Activated CD8-positive, alpha-beta T cell treated with anti-CD3 and anti-CD28 coated beads for 36 hours (primary cell): ENCODE data around the gene PKMYT1. TPM values are rescaled to one million over a fixed set of nuclear protein-coding genes. Genes with fewer than 3 reads are reported as not detected.

Experiments
- ATAC-seq: fragments of 200-7000 bp; cut with Tn5 transposase; one replicate; pipeline ENCODE4 v1.10.0; 2021; ENCODE audit warnings: mild to moderate bottlenecking, moderate library complexity
- CTCF ChIA-PET: fragments of 350-600 bp; sonication (Branson Sonifier 250); formaldehyde crosslinking; loops from one replicate; lab custom pipeline; 2021; ENCODE audit warnings: antibody characterized with exemption; lab: Charles Lee
- POLR2A ChIA-PET: fragments of 350-600 bp; sonication (Branson Sonifier 250); formaldehyde crosslinking; loops from one replicate; lab custom pipeline; 2021; ENCODE audit warnings: antibody characterized with exemption; lab: Charles Lee
- DNase-seq: peaks from one replicate; pipeline ENCODE4 v3.0.0-alpha.2; 2020
- H3K27ac Mint-ChIP-seq: one replicate; pipeline ENCODE4 v1.8.0; 2021; ENCODE audit warnings: mild to moderate bottlenecking, mixed read lengths
- H3K27me3 Mint-ChIP-seq: one replicate; pipeline ENCODE4 v1.8.0; 2021; ENCODE audit warnings: mixed read lengths
- H3K36me3 Mint-ChIP-seq: one replicate; pipeline ENCODE4 v1.8.0; 2021; ENCODE audit warnings: low read depth, mixed read lengths
- H3K4me1 Mint-ChIP-seq: one replicate; pipeline ENCODE4 v1.8.0; 2021; ENCODE audit warnings: low read depth, mixed read lengths
- H3K4me3 Mint-ChIP-seq: one replicate; pipeline ENCODE4 v1.8.0; 2021; ENCODE audit warnings: mild to moderate bottlenecking, moderate library complexity, mixed read lengths
- H3K9me3 Mint-ChIP-seq: one replicate; pipeline ENCODE4 v1.8.0; 2021; ENCODE audit warnings: mixed read lengths
- intact Hi-C: fragments of 100-400 bp; cut with micrococcal nuclease; formaldehyde crosslinking; loops from one replicate; pipeline ENCODE4 v1.10.0; 2022
- total RNA-seq, 2 experiments: library from RNA; stranded (reverse); gene quantifications; one replicate each; pipeline ENCODE4 v1.2.3, GENCODE V29; 2021
- TF ChIP-seq, protein P1 (sequence below): fragments of 200-600 bp; IDR thresholded peaks from one replicate; pipeline ENCODE4 v1.8.0; 2022; ENCODE audit warnings: antibody characterized with exemption, mild to moderate bottlenecking

The PKMYT1 gene
- total RNA-seq, 2 experiments from 2014 or later: 121 to 123 TPM

DNA sequence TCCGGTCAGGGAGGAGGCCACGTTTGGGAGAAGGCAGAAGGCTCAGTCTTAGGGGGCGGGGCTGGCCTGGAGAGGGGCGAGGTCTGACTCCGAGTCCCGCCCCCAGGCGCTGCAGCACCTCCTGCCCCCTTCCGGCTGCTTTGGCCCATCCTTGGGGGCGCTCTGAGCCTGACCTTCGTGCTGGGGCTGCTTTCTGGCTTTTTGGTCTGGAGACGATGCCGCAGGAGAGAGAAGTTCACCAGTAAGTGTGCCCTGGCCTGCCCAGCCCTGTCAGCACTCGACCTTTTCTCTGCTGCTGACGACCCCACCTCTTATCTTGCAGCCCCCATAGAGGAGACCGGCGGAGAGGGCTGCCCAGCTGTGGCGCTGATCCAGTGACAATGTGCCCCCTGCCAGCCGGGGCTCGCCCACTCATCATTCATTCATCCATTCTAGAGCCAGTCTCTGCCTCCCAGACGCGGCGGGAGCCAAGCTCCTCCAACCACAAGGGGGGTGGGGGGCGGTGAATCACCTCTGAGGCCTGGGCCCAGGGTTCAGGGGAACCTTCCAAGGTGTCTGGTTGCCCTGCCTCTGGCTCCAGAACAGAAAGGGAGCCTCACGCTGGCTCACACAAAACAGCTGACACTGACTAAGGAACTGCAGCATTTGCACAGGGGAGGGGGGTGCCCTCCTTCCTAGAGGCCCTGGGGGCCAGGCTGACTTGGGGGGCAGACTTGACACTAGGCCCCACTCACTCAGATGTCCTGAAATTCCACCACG, 41.4 kb upstream of the PKMYT1 start:
- Mint-ChIP-seq H3K27me3 (peaks cover 4% of the 10 kb centered on the region), H3K36me3 (peaks cover 9% of the 10 kb centered on the region), H3K4me3 (peak overlapping the region; percentile 77), H3K4me1 (peaks cover 44% of the 10 kb centered on the region), H3K9me3 (no peaks in the 10 kb centered on the region), H3K27ac (peak overlapping the region; percentile 97)
- ATAC-seq: peak; percentile 42
- peak; percentile 94 for DNase-seq
- ChIA-PET CTCF (interaction anchor here (0.8 to 10.5 kb wide), 7 partner anchors 9 to 108 kb away, joined by 3 to 135 read pairs (median 6); no protein-coding TSS in a partner anchor), POLR2A (interaction anchor here (0.7 to 2.1 kb wide), 4 partner anchors 9 to 104 kb away, joined by 3 to 6 read pairs (median 4); partner anchors contain the start of gene PKMYT1)
- intact Hi-C loops: no loop called here
- TF ChIP-seq, protein P1, sequence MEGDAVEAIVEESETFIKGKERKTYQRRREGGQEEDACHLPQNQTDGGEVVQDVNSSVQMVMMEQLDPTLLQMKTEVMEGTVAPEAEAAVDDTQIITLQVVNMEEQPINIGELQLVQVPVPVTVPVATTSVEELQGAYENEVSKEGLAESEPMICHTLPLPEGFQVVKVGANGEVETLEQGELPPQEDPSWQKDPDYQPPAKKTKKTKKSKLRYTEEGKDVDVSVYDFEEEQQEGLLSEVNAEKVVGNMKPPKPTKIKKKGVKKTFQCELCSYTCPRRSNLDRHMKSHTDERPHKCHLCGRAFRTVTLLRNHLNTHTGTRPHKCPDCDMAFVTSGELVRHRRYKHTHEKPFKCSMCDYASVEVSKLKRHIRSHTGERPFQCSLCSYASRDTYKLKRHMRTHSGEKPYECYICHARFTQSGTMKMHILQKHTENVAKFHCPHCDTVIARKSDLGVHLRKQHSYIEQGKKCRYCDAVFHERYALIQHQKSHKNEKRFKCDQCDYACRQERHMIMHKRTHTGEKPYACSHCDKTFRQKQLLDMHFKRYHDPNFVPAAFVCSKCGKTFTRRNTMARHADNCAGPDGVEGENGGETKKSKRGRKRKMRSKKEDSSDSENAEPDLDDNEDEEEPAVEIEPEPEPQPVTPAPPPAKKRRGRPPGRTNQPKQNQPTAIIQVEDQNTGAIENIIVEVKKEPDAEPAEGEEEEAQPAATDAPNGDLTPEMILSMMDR: peak; percentile 42

DNA sequence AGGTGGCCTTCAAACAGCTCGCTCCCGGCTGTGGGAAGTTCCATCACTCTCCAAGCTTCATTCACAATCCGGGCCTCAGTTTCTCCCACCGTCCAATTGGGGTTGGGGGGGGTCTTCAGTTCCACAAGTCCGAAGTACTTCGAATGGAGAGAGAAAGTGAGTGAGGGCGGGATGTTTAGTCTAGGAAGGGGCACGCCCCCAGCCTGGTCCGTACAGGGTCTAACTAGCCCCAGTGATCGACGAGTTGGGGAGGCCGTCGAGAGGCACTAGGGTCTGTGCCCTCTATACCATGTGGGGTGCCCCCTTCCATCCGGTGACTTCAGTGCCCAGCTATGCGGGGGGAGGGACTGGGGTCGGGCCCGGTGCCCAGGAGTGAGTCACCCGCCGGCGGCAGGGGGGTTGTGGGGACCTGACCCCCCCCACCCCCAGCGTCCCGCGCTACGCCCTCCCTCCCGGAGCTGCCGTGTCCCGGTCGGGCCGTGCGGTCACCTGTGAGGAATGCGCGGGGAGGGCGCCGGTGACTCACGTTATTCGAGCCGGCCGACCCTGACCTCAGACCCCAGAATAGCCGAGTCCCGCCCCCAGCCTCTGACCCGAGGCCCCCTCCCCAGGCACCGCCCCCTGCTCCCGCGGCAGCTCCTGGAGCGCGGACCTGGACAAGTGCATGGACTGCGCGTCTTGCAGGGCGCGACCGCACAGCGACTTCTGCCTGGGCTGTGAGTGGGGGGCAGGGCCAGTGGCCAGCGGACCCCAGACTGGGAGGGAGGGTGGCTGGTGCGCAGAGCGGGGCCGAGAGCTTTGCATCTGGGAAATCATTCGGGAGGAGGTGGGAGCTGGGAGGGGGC, 40.6 kb upstream of the PKMYT1 start:
- ATAC-seq: peak; percentile 8
- Mint-ChIP-seq H3K36me3 (peaks cover 2% of the 10 kb centered on the region), H3K4me3 (peak overlapping the region; percentile 77), H3K9me3 (no peaks in the 10 kb centered on the region), H3K4me1 (peaks cover 44% of the 10 kb centered on the region), H3K27me3 (peaks cover 4% of the 10 kb centered on the region), H3K27ac (peak overlapping the region; percentile 97)
- intact Hi-C loops: no loop called here
- TF ChIP-seq, protein P1: no peak
- DNase-seq: peak; percentile 75
- ChIA-PET POLR2A (interaction anchor here (0.7 to 2.1 kb wide), 10 partner anchors 8 to 109 kb away, joined by 3 to 6 read pairs (median 4); partner anchors contain the start of genes FLYWCH1 and PKMYT1), CTCF (interaction anchor here (0.6 to 10.5 kb wide), 12 partner anchors 10 to 130 kb away, joined by 3 to 135 read pairs (median 4); no protein-coding TSS in a partner anchor)

DNA sequence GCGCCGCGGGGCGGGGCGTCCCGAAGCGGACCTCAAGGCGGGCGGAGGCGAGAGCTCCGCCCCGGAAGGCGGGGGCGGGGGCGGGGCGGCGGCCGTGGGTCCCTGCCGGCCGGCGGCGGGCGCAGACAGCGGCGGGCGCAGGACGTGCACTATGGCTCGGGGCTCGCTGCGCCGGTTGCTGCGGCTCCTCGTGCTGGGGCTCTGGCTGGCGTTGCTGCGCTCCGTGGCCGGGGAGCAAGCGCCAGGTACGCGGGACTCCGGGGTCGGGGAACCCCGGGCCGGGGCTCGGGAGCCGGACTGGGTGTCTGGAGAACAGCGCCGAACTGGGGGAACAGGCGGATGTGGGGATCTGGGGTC, 40.0 kb upstream of the PKMYT1 start, which contains the start of gene TNFRSF12A:
TNFRSF12A (plus strand) TSS at position 122 of the 357 bp plus-strand sequence; CDS start at position 152, 30 bp downstream.
- Mint-ChIP-seq H3K36me3 (peaks cover 2% of the 10 kb centered on the region), H3K4me1 (peaks cover 43% of the 10 kb centered on the region), H3K9me3 (no peaks in the 10 kb centered on the region), H3K4me3 (peak within 1 kb of the TSS; percentile 77), H3K27ac (peak within 1 kb of the TSS; percentile 97), H3K27me3 (peaks cover 4% of the 10 kb centered on the region)
- intact Hi-C loops: no loop called here
- DNase-seq (peak; percentile 82), ATAC-seq (peak; percentile 8)
- TF ChIP-seq, protein P1: no peak
- ChIA-PET CTCF (interaction anchor here (0.6 to 10.5 kb wide), 9 partner anchors 10 to 130 kb away, joined by 3 to 135 read pairs (median 5); no protein-coding TSS in a partner anchor), POLR2A (interaction anchor here (0.6 to 2.1 kb wide), 9 partner anchors 9 to 108 kb away, joined by 3 to 6 read pairs (median 4); partner anchors contain the start of gene FLYWCH1)

DNA sequence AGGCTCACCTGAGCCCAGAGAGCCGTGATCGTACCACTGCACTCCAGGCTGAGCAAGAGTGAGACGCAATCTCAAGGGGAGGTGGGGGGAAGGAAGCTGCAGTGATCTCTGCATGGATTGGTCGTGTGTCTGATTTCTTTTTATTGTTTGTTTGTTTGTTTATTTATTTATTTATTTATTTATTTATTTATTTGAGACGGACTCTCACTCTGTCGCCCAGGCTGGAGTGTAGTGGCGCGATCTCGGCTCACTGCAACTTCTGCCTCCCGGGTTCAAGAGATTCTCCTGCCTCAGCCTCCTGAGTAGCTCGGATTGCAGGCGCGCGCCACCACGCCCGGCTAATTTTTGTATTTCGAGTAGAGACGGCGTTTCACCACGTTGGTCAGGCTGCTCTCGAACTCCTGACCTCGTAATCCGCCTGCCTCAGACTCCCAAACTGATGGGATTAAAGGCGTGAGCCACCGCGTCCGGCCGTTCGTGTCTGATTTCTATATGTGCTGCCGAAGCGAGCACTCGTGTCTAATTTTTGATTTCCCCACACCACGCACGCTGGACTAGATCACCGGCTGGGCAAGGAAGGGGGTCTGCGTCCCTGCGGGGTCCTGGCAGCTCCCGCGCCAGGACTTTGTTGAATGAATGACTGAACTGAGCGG, 39.5 kb upstream of the PKMYT1 start:
- DNase-seq: peak; percentile 27
- Mint-ChIP-seq H3K4me1 (peaks cover 41% of the 10 kb centered on the region), H3K36me3 (peaks cover 2% of the 10 kb centered on the region), H3K4me3 (peak overlapping the region; percentile 77), H3K27me3 (peaks cover 4% of the 10 kb centered on the region), H3K9me3 (no peaks in the 10 kb centered on the region), H3K27ac (peak overlapping the region; percentile 72)
- TF ChIP-seq, protein P1: no peak
- CTCF ChIA-PET: interaction anchor here (0.6 to 10.5 kb wide), 9 partner anchors 10 to 131 kb away, joined by 3 to 135 read pairs (median 5); no protein-coding TSS in a partner anchor
- intact Hi-C loops: no loop called here
- POLR2A ChIA-PET: interaction anchor here (0.6 to 2.1 kb wide), 8 partner anchors 9 to 108 kb away, joined by 3 to 6 read pairs (median 4); partner anchors contain the start of gene FLYWCH1
- ATAC-seq: no peak
